ENCODE results near the gene ENOX1. TPM values are rescaled to one million over a fixed set of nuclear protein-coding genes. Genes with fewer than 3 reads are reported as not detected.
"Not testable (repeated sequence)": the region's sequence is repeated elsewhere in the genome, so short reads cannot be mapped to it uniquely, and the experiment has no call there.

ENOX1 gene

GRCh38 chr13:43168434-43168833 lies 618.3 kb downstream of the ENOX1 start:
- not testable (repeated sequence) for H3K4me2 ChIP-seq (ENCODE audit: low read length); H3K23ac ChIP-seq (ENCODE audit: low read length); H3K18ac ChIP-seq (ENCODE audit: low read length); H3K27me3 ChIP-seq (ENCODE audit: insufficient read depth, low read length, poor library complexity); H3K4me1 ChIP-seq (ENCODE audit: control insufficient read depth, low read depth, low read length); H3K4ac ChIP-seq (ENCODE audit: low read depth, low read length); H3K9ac ChIP-seq (ENCODE audit: low read length); DNase-seq; H3K4me3 ChIP-seq (ENCODE audit: low read length); H4K5ac ChIP-seq (ENCODE audit: low read length); H3K56ac ChIP-seq (ENCODE audit: low read length); H3K79me1 ChIP-seq (ENCODE audit: low read length); H3K27ac ChIP-seq (ENCODE audit: low read depth, low read length); H4K8ac ChIP-seq (ENCODE audit: low read depth, low read length); H2AK5ac ChIP-seq (ENCODE audit: low read length); H3K36me3 ChIP-seq (ENCODE audit: control insufficient read depth, insufficient read depth, low read length); H2BK120ac ChIP-seq (ENCODE audit: low read depth, low read length); H2BK15ac ChIP-seq (replicated peaks; ENCODE audit: low read depth); H3K79me2 ChIP-seq (ENCODE audit: control insufficient read depth, insufficient read depth, low read length); H2BK5ac ChIP-seq (ENCODE audit: low read length)
- no CpG with 5 or more reads among the region's 3 CpGs for WGBS (ENCODE audit: extremely low coverage, insufficient coverage, low lambda C conversion rate)

- no peak overlapping the region for H2AK5ac ChIP-seq (ENCODE audit: low read length)
- no peaks in the 10 kb centered on the region for H3K79me2 ChIP-seq (ENCODE audit: control insufficient read depth, insufficient read depth, low read length)
- no peaks in the 10 kb centered on the region for H3K4me1 ChIP-seq (ENCODE audit: control insufficient read depth, low read depth, low read length)
- no CpG with 5 or more reads among the region's 2 CpGs for WGBS (ENCODE audit: extremely low coverage, insufficient coverage, low lambda C conversion rate)
- H3K56ac ChIP-seq (ENCODE audit: low read length) = no peak overlapping the region
- no peak overlapping the region for H2BK120ac ChIP-seq (ENCODE audit: low read depth, low read length)
- no peak overlapping the region for H3K4ac ChIP-seq (ENCODE audit: low read depth, low read length)
- no peak overlapping the region for H3K23ac ChIP-seq (ENCODE audit: low read length)
- H3K4me2 ChIP-seq (ENCODE audit: low read length) = no peak overlapping the region
- no peak overlapping the region for H3K4me3 ChIP-seq (ENCODE audit: low read length)
- no peak overlapping the region for H4K5ac ChIP-seq (ENCODE audit: low read length)
- H3K36me3 ChIP-seq (ENCODE audit: control insufficient read depth, insufficient read depth, low read length) = no peaks in the 10 kb centered on the region
- H3K27me3 ChIP-seq (ENCODE audit: insufficient read depth, low read length, poor library complexity) = no peaks in the 10 kb centered on the region
- no peak overlapping the region for H2BK5ac ChIP-seq (ENCODE audit: low read length)
- H3K9ac ChIP-seq (ENCODE audit: low read length) = no peak overlapping the region
- no peak overlapping the region for H3K27ac ChIP-seq (ENCODE audit: low read depth, low read length)
- H3K79me1 ChIP-seq (ENCODE audit: low read length) = no peaks in the 10 kb centered on the region
- no peak for DNase-seq
- no peak overlapping the region for H4K8ac ChIP-seq (ENCODE audit: low read depth, low read length)
- H2BK15ac ChIP-seq (replicated peaks; ENCODE audit: low read depth) = no peak overlapping the region
- no peak overlapping the region for H3K18ac ChIP-seq (ENCODE audit: low read length)
These were observed 619.0 kb downstream of the ENOX1 start for GRCh38 chr13:43167731-43168130.

GRCh38 chr13:43166644-43167457 lies 619.9 kb downstream of the ENOX1 start:
- Histone ChIP-seq H3K27me3 (ENCODE audit: insufficient read depth, low read length, poor library complexity) (no peaks in the 10 kb centered on the region), H3K9ac (ENCODE audit: low read length) (no peak overlapping the region), H3K4ac (ENCODE audit: low read depth, low read length) (no peak overlapping the region), H3K36me3 (ENCODE audit: control insufficient read depth, insufficient read depth, low read length) (no peaks in the 10 kb centered on the region), H2AK5ac (ENCODE audit: low read length) (no peak overlapping the region), H3K23ac (ENCODE audit: low read length) (no peak overlapping the region), H2BK5ac (ENCODE audit: low read length) (no peak overlapping the region), H2BK120ac (ENCODE audit: low read depth, low read length) (no peak overlapping the region), H3K4me1 (ENCODE audit: control insufficient read depth, low read depth, low read length) (no peaks in the 10 kb centered on the region), H2BK15ac (replicated peaks; ENCODE audit: low read depth) (no peak overlapping the region), H4K5ac (ENCODE audit: low read length) (no peak overlapping the region), H4K8ac (ENCODE audit: low read depth, low read length) (no peak overlapping the region), H3K56ac (ENCODE audit: low read length) (no peak overlapping the region), H3K4me3 (ENCODE audit: low read length) (no peak overlapping the region), H3K79me1 (ENCODE audit: low read length) (no peaks in the 10 kb centered on the region), H3K4me2 (ENCODE audit: low read length) (no peak overlapping the region), H3K79me2 (ENCODE audit: control insufficient read depth, insufficient read depth, low read length) (no peaks in the 10 kb centered on the region), H3K18ac (ENCODE audit: low read length) (no peak overlapping the region), H3K27ac (ENCODE audit: low read depth, low read length) (no peak overlapping the region)
- no peak for DNase-seq
- no CpG with 5 or more reads among the region's 6 CpGs for WGBS (ENCODE audit: extremely low coverage, insufficient coverage, low lambda C conversion rate)

Small RNA genes lying within 50 kb of the gene (small RNA-seq; reads per million reads assigned to genes)
- not detected for gene AL162713.1 (ENCODE audit: insufficient read depth)

Measured in mesendoderm (in vitro differentiated cells).